ENCODE data around the gene PPP3R1. TPM values are rescaled to one million over a fixed set of nuclear protein-coding genes. Genes with fewer than 3 reads are reported as not detected.

The PPP3R1 gene
- total and polyA plus RNA-seq, 4 donors: 2.4 to 42.5 (median 18.3) TPM

GRCh38 chr2:68182902-68183301 lies 69.4 kb downstream of the PPP3R1 start:
- no peaks in the 10 kb centered on the region for H3K27me3 ChIP-seq (ENCODE audit: control insufficient read depth in 4 of 4, insufficient read depth in 4 of 4, low read length in 3 of 4)
- no peak overlapping the region for H3K4me3 ChIP-seq (ENCODE audit: low read depth in 1 of 3, low read length in 3 of 3)
- H3K36me3 ChIP-seq (ENCODE audit: control insufficient read depth in 4 of 4, insufficient read depth in 3 of 4, low read depth in 1 of 4, low read length in 3 of 4): peaks cover 2 to 17% (median 11%) of the 10 kb centered on the region in 4 donors
- TF ChIP-seq MAX (IDR thresholded peaks at IDR 0.05) (no peak), TAF1 (conservative IDR thresholded peaks at IDR 0.05) (no peak), RXRA (IDR thresholded peaks at IDR 0.05) (no peak), JUND (IDR thresholded peaks at IDR 0.05) (no peak), RAD21 (IDR thresholded peaks at IDR 0.05) (no peak), HNF4A (conservative IDR thresholded peaks at IDR 0.05) (no peak), HNF4G (IDR thresholded peaks at IDR 0.05) (no peak), ZBTB33 (IDR thresholded peaks at IDR 0.05) (no peak), GABPA (IDR thresholded peaks at IDR 0.05 in 1 of 2, conservative IDR thresholded peaks at IDR 0.05 in 1 of 2) (no peak)
- TF ChIP-seq, protein P1, sequence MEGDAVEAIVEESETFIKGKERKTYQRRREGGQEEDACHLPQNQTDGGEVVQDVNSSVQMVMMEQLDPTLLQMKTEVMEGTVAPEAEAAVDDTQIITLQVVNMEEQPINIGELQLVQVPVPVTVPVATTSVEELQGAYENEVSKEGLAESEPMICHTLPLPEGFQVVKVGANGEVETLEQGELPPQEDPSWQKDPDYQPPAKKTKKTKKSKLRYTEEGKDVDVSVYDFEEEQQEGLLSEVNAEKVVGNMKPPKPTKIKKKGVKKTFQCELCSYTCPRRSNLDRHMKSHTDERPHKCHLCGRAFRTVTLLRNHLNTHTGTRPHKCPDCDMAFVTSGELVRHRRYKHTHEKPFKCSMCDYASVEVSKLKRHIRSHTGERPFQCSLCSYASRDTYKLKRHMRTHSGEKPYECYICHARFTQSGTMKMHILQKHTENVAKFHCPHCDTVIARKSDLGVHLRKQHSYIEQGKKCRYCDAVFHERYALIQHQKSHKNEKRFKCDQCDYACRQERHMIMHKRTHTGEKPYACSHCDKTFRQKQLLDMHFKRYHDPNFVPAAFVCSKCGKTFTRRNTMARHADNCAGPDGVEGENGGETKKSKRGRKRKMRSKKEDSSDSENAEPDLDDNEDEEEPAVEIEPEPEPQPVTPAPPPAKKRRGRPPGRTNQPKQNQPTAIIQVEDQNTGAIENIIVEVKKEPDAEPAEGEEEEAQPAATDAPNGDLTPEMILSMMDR (IDR thresholded peaks at IDR 0.05; ENCODE audit: low read depth, low read length, missing input control): no peak
- H3K9ac ChIP-seq (ENCODE audit: low read depth in 1 of 2, low read length in 2 of 2): no peak overlapping the region
- H3K9me3 ChIP-seq (ENCODE audit: control insufficient read depth in 4 of 4, low read length in 3 of 4): no peaks in the 10 kb centered on the region
- peaks cover 4 to 14% (median 11%) of the 10 kb centered on the region in 4 donors for H3K4me1 ChIP-seq (ENCODE audit: control insufficient read depth in 4 of 4, insufficient read depth in 4 of 4, low read length in 3 of 4)
- H3K27ac ChIP-seq (ENCODE audit: low read depth in 1 of 2, low read length in 2 of 2): no peak overlapping the region
- no peak for DNase-seq (ENCODE audit: low spot score)
- WGBS: 97% methylated on average over 1 of the region's 1 CpG

DNA sequence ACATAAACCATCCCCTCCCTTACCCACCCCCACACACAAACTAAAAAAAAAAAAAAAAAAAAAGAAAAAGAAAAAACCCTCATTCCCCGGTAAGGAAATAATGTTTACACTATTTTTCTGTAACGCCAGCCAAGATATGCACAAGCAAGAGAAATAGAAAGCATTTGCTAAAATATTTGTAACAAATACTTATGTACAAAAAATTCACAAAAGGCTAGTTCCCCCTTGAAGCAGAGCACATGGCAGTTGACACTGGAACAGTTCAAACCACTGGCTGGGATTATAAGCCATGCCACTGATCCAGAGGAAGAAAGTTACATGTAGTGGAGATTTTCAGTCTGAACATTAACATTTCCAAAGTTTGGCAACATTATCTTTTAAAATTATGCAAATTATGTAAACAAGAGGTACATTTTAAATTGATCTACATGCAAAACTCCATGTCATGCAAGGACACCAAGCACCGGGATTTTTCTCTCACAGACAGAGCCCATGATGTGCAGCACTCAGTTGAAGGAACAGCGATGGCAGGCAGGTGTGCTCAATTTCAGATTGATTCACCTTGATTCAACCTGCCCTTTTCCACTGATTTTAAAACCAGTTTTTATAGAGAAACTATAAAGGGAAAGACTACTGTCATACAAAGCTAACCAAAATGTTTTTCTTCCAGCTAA lies 73.2 kb downstream of the PPP3R1 start:
- no peak overlapping the region for H3K9ac ChIP-seq (ENCODE audit: low read depth in 1 of 2, low read length in 2 of 2)
- DNase-seq (ENCODE audit: low spot score): no peak
- TF ChIP-seq, protein P1 (IDR thresholded peaks at IDR 0.05; ENCODE audit: low read depth, low read length, missing input control): no peak
- TF ChIP-seq YY1 (IDR thresholded peaks at IDR 0.05) (no peak), JUND (IDR thresholded peaks at IDR 0.05) (no peak), RAD21 (IDR thresholded peaks at IDR 0.05) (no peak), RXRA (IDR thresholded peaks at IDR 0.05) (no peak), FOXA1 (IDR thresholded peaks at IDR 0.05) (no peak)
- TF ChIP-seq, protein P2, sequence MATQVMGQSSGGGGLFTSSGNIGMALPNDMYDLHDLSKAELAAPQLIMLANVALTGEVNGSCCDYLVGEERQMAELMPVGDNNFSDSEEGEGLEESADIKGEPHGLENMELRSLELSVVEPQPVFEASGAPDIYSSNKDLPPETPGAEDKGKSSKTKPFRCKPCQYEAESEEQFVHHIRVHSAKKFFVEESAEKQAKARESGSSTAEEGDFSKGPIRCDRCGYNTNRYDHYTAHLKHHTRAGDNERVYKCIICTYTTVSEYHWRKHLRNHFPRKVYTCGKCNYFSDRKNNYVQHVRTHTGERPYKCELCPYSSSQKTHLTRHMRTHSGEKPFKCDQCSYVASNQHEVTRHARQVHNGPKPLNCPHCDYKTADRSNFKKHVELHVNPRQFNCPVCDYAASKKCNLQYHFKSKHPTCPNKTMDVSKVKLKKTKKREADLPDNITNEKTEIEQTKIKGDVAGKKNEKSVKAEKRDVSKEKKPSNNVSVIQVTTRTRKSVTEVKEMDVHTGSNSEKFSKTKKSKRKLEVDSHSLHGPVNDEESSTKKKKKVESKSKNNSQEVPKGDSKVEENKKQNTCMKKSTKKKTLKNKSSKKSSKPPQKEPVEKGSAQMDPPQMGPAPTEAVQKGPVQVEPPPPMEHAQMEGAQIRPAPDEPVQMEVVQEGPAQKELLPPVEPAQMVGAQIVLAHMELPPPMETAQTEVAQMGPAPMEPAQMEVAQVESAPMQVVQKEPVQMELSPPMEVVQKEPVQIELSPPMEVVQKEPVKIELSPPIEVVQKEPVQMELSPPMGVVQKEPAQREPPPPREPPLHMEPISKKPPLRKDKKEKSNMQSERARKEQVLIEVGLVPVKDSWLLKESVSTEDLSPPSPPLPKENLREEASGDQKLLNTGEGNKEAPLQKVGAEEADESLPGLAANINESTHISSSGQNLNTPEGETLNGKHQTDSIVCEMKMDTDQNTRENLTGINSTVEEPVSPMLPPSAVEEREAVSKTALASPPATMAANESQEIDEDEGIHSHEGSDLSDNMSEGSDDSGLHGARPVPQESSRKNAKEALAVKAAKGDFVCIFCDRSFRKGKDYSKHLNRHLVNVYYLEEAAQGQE (IDR thresholded peaks at IDR 0.05): no peak
- no peaks in the 10 kb centered on the region for H3K4me1 ChIP-seq (ENCODE audit: control insufficient read depth in 4 of 4, insufficient read depth in 4 of 4, low read length in 3 of 4)
- no peak overlapping the region for H3K27ac ChIP-seq (ENCODE audit: low read depth in 1 of 2, low read length in 2 of 2)
- no peaks in the 10 kb centered on the region for H3K27me3 ChIP-seq (ENCODE audit: control insufficient read depth in 4 of 4, insufficient read depth in 4 of 4, low read length in 3 of 4)
- no peaks in the 10 kb centered on the region for H3K9me3 ChIP-seq (ENCODE audit: control insufficient read depth in 4 of 4, low read length in 3 of 4)
- H3K36me3 ChIP-seq (ENCODE audit: control insufficient read depth in 4 of 4, insufficient read depth in 3 of 4, low read depth in 1 of 4, low read length in 3 of 4): peaks cover 0 to 21% (median 15%) of the 10 kb centered on the region in 4 donors
- H3K4me3 ChIP-seq (ENCODE audit: low read depth in 1 of 3, low read length in 3 of 3): no peak overlapping the region
- WGBS: 84% methylated on average over 4 of the region's 4 CpGs
